Astrocyte (in vitro differentiated cells and primary cell): ENCODE results near the gene SPATA31C1. TPM values are rescaled to one million over a fixed set of nuclear protein-coding genes. Genes with fewer than 3 reads are reported as not detected.

Experiments
- DNase-seq: peaks from one replicate; pipeline ENCODE4 v3.0.0-alpha.2; 2010; ENCODE audit warnings: low read depth
- FAIRE-seq: peaks from 2 replicates; lab custom pipeline; 2011; peaks lifted over from hg19 to GRCh38; lab: Jason Lieb, UNC
- H2AFZ ChIP-seq: 2 replicates; pipeline ENCODE4 v1.6.0; 2012; ENCODE audit warnings: low read depth, low read length, inconsistent platforms
- H3K27ac ChIP-seq: 2 replicates; pipeline ENCODE4 v1.5.1; 2011; ENCODE audit warnings: low read depth, low read length, inconsistent platforms
- H3K27me3 ChIP-seq: 2 replicates; pipeline ENCODE4 v1.6.0; 2011; ENCODE audit warnings: low read length, inconsistent platforms; ENCODE audit not compliant: insufficient read depth
- H3K36me3 ChIP-seq: 2 replicates; pipeline ENCODE4 v1.5.1; 2011; ENCODE audit warnings: low read length, inconsistent platforms; ENCODE audit not compliant: insufficient read depth
- H3K4me1 ChIP-seq: 2 replicates; pipeline ENCODE4 v1.5.1; 2011; ENCODE audit warnings: low read length, inconsistent platforms; ENCODE audit not compliant: insufficient read depth
- H3K4me2 ChIP-seq: 2 replicates; pipeline ENCODE4 v1.6.0; 2012; ENCODE audit warnings: low read length, inconsistent platforms
- H3K4me3 ChIP-seq: 2 replicates; pipeline ENCODE4 v1.5.1; 2011; ENCODE audit warnings: low read depth, mild to moderate bottlenecking, low read length, inconsistent platforms; ENCODE audit not compliant: insufficient read depth
- H3K79me2 ChIP-seq: 2 replicates; pipeline ENCODE4 v1.6.0; 2012; ENCODE audit warnings: mild to moderate bottlenecking, low read length, inconsistent platforms; ENCODE audit not compliant: insufficient read depth
- H3K9ac ChIP-seq: 2 replicates; pipeline ENCODE4 v1.6.0; 2012; ENCODE audit warnings: mild to moderate bottlenecking, low read length, inconsistent platforms
- H3K9me3 ChIP-seq: 2 replicates; pipeline ENCODE4 v1.5.1; 2012; ENCODE audit warnings: low read depth, mild to moderate bottlenecking, low read length, inconsistent platforms; ENCODE audit not compliant: insufficient read depth
- H4K20me1 ChIP-seq: 2 replicates; pipeline ENCODE4 v1.6.0; 2012; ENCODE audit warnings: low read length, inconsistent platforms; ENCODE audit not compliant: insufficient read depth
- H3K27ac Mint-ChIP-seq: one replicate; pipeline ENCODE4 v1.8.0; 2021; ENCODE audit warnings: mild to moderate bottlenecking, mixed read lengths; ENCODE audit not compliant: unreplicated experiment
- H3K27me3 Mint-ChIP-seq: one replicate; pipeline ENCODE4 v1.8.0; 2021; ENCODE audit warnings: low read depth, mixed read lengths; ENCODE audit not compliant: unreplicated experiment
- H3K36me3 Mint-ChIP-seq: one replicate; pipeline ENCODE4 v1.8.0; 2021; ENCODE audit warnings: low read depth, mixed read lengths; ENCODE audit not compliant: unreplicated experiment
- H3K4me1 Mint-ChIP-seq: one replicate; pipeline ENCODE4 v1.8.0; 2021; ENCODE audit warnings: low read depth, mixed read lengths; ENCODE audit not compliant: unreplicated experiment
- H3K4me3 Mint-ChIP-seq: one replicate; pipeline ENCODE4 v1.8.0; 2021; ENCODE audit warnings: mild to moderate bottlenecking, moderate library complexity, mixed read lengths; ENCODE audit not compliant: unreplicated experiment
- H3K9me3 Mint-ChIP-seq: one replicate; pipeline ENCODE4 v1.8.0; 2021; ENCODE audit warnings: mild to moderate bottlenecking, mixed read lengths; ENCODE audit not compliant: unreplicated experiment
- CTCF ChIP-seq: IDR thresholded peaks from 2 replicates; pipeline ENCODE4 v1.5.1; 2011; ENCODE audit warnings: low read depth, mild to moderate bottlenecking, inconsistent platforms, low read length, moderate library complexity; ENCODE audit not compliant: insufficient read depth
- EZH2 ChIP-seq: IDR thresholded peaks from 2 replicates; pipeline ENCODE4 v1.6.1; 2012; ENCODE audit warnings: mild to moderate bottlenecking, low read length, inconsistent platforms; ENCODE audit not compliant: insufficient read depth
- total RNA-seq: library from RNA; stranded (reverse); gene quantifications from 2 replicates; pipeline ENCODE4 v1.2.1, GENCODE V29; 2021

Gene SPATA31C1
- total RNA-seq, 1 donor from 2014 or later = not detected

GRCh38 chr9:87957839-87958238 lies 40.1 kb downstream of the SPATA31C1 start:
- peaks cover 6% of the 10 kb centered on the region for H3K27me3 Mint-ChIP-seq
- FAIRE-seq (no peak), DNase-seq (no peak)
- H3K9me3 ChIP-seq = peaks cover 2% of the 10 kb centered on the region
- no peak overlapping the region for H3K27ac Mint-ChIP-seq
- TF ChIP-seq EZH2 = no peak
- no peak for TF ChIP-seq CTCF
- no peaks in the 10 kb centered on the region for H3K4me1 ChIP-seq
- no peaks in the 10 kb centered on the region for H3K36me3 ChIP-seq
- no peak overlapping the region for H3K4me3 Mint-ChIP-seq
- H3K4me1 Mint-ChIP-seq = peaks cover 18% of the 10 kb centered on the region
- no peaks in the 10 kb centered on the region for H3K36me3 Mint-ChIP-seq
- H3K27ac ChIP-seq = no peak overlapping the region
- no peak overlapping the region for H3K4me2 ChIP-seq
- H3K9me3 Mint-ChIP-seq = peaks cover 9% of the 10 kb centered on the region
- no peaks in the 10 kb centered on the region for H4K20me1 ChIP-seq
- H3K9ac ChIP-seq = no peak overlapping the region
- peaks cover 2% of the 10 kb centered on the region for H3K27me3 ChIP-seq
- no peaks in the 10 kb centered on the region for H3K79me2 ChIP-seq
- no peak overlapping the region for H2AFZ ChIP-seq
- no peak overlapping the region for H3K4me3 ChIP-seq

- H3K4me3 ChIP-seq = no peak overlapping the region
- Mint-ChIP-seq H3K27me3 (peaks cover 6% of the 10 kb centered on the region), H3K4me3 (no peak overlapping the region), H3K9me3 (peaks cover 9% of the 10 kb centered on the region), H3K4me1 (peaks cover 18% of the 10 kb centered on the region), H3K36me3 (no peaks in the 10 kb centered on the region), H3K27ac (no peak overlapping the region)
- no peak overlapping the region for H2AFZ ChIP-seq
- no peak overlapping the region for H3K4me2 ChIP-seq
- peaks cover 2% of the 10 kb centered on the region for H3K9me3 ChIP-seq
- H3K36me3 ChIP-seq = no peaks in the 10 kb centered on the region
- FAIRE-seq (no peak), DNase-seq (no peak)
- H4K20me1 ChIP-seq = no peaks in the 10 kb centered on the region
- no peak overlapping the region for H3K9ac ChIP-seq
- H3K4me1 ChIP-seq = no peaks in the 10 kb centered on the region
- TF ChIP-seq EZH2 (no peak), CTCF (no peak)
- no peaks in the 10 kb centered on the region for H3K79me2 ChIP-seq
- no peak overlapping the region for H3K27ac ChIP-seq
- peaks cover 2% of the 10 kb centered on the region for H3K27me3 ChIP-seq
Observed at GRCh38 chr9:87958591-87958990, 40.8 kb downstream of the SPATA31C1 start.

- Histone ChIP-seq H2AFZ (no peak overlapping the region), H3K79me2 (no peaks in the 10 kb centered on the region), H3K4me3 (no peak overlapping the region), H3K27ac (no peak overlapping the region), H3K36me3 (no peaks in the 10 kb centered on the region), H3K9me3 (peaks cover 2% of the 10 kb centered on the region), H3K4me2 (no peak overlapping the region), H4K20me1 (no peaks in the 10 kb centered on the region), H3K9ac (no peak overlapping the region), H3K27me3 (peaks cover 2% of the 10 kb centered on the region), H3K4me1 (no peaks in the 10 kb centered on the region)
- TF ChIP-seq CTCF (no peak), EZH2 (no peak)
- Mint-ChIP-seq H3K27ac (peak overlapping the region; percentile 41), H3K27me3 (peaks cover 4% of the 10 kb centered on the region), H3K4me1 (peaks cover 18% of the 10 kb centered on the region), H3K4me3 (no peak overlapping the region), H3K36me3 (no peaks in the 10 kb centered on the region), H3K9me3 (peaks cover 9% of the 10 kb centered on the region)
- FAIRE-seq (no peak), DNase-seq (peak; percentile 79)
Observed at GRCh38 chr9:87959916-87960581, 42.3 kb downstream of the SPATA31C1 start.
